NCI-H2227 (cell line): ENCODE measurements around the gene TEAD4.

Experiments used
- DNase-seq: peaks from one replicate; lab custom pipeline; 2025; ENCODE audit not compliant: unreplicated experiment; lab: John Stamatoyannopoulos, UW

TEAD4 gene

DNA sequence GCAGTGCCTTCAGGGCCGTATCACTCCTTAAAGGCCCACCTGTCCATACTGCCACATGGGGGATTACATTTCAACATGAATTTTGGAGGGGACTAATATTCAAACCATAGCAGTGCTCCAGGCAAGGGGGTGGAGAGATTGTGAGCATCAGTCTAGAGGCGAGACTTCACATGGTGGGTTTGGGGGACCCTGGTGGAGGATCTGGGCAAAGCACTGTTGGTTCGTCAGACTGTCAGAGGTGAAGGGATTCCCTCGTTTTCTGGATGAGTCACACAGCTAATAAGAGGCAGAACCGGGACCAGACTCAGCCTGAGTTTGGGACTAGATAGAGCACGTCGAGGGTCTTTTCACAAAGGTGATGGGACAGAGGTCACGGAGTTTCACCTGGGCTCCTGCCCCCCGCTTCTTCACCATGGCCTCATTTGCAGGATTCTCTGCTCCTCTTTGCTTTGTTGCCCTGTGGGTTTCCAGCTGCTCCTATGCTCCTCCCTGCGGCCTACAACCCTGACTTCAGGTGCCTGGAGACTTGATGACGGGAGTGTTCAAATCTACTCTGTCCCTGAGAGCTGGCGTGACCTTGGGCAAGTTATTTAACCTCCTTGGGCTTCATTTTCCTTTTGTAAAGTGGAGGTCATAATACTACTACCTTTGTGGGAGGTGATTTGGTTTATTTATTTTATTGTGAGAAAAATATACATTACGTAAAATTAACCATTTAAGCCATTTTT, 41.5 kb downstream of the TEAD4 start:
- no peak for DNase-seq

DNA sequence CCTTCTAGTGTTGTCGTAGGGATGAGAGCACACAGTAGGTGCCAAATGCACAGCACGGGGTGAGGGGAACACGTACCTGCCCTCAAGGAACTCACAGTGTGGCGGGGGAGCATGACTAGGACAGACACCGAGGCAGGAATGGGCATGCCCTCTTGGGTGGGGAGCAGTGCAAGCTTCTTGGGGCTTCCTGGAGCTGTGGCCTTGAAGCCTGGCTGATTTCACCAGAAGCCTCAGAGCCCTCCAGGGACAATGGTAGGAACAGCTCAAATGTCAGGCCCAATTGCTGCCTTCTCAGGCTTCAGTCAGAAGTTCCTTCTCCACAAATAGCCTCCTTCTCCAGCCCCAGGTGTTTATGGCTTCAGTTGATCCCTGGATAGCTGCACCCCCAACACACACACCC, 43.4 kb downstream of the TEAD4 start:
- no peak for DNase-seq

- no peak for DNase-seq
These were observed 44.3 kb downstream of the TEAD4 start for GRCh38 chr12:3003357-3003992.

DNA sequence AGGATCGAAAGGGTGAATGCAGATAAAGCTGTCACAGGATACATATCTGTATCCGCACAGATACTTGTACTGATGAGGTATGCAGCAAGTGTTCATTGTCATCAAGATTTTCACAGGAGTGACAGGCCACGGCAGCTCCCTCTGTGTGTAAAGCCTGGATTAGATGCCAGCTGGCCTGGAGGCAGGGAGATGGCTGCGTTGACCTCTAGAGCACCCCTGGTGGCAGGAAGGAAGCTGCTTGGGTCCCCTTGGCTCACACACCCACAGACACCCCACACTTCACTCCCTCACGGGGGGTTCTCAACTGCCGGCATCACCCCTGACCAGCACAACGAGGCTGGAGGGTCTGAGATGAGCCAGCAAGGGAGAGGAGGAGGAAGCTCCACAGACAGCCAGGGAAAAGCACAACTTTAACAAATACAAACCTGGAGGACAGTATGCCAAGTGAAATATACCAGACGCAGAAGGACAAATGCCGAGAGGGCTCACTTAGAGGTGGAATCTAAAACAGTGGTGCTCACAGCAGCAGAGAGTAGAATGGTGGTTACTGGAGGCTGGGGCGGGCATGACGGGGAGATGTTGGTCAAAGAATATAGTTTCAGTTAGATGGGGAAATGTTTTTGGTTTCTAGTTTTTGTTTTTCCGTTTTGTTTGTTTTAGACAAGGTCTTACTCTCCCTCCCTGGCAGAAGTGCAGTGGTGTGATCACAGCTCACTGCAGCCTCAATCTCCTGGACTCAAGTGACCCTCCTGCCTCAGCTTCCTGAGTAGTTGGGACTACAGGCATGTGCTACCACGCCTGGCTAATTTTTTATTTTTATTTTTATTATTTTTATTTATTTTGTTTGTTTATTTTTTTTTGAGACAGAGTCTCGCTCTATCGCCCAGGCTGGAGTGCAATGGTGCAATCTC, 45.7 kb downstream of the TEAD4 start:
- no peak for DNase-seq

- DNase-seq = no peak
These were observed 46.5 kb downstream of the TEAD4 start for GRCh38 chr12:3005736-3006135.

DNA sequence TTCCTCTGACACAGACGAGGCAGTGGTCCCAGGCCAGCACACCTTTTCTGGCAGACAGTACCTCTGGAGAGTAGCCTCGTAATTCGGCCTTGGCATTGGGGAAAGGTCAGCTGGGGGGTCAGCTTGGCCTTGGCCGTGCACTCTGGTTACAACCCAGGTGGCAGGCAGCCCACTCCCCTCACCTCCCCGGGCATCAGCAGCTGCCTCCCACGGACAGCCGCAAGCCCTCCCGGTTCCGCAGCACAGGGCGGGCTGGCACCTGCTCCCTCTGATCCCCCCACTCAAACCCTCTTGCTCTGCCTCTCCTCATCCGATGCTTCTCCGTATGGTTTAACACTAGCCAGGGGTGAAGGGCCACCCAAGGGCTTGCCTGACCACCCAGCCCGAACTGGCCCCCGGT, 50.6 kb downstream of the TEAD4 start:
- no peak for DNase-seq

- no peak for DNase-seq
These were observed 51.2 kb downstream of the TEAD4 start for GRCh38 chr12:3010214-3010930.

GRCh38 chr12:3012786-3013185, 53.6 kb downstream of the TEAD4 start:
- DNase-seq = no peak

- no peak for DNase-seq
These were observed 55.4 kb downstream of the TEAD4 start for GRCh38 chr12:3014641-3015040.

DNA sequence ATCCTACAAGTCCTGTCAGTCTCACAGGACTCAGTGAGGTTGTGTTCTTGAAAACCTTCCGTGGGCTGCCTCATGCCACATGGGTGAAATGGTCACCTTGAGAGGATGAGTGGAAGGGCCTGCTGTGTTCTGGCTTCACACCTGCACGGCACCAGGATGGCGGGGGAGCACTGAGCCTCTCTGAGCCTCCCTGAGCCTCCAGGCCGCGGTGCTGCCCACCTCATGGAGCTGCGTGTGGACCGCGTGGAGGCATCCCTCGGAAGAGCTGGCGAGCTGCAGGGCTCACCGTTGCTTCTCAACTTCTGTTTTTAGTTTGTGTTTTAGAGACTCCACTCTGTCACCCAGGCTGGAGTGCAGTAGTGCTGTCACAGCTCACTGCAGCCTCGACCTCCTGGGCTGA, 56.2 kb downstream of the TEAD4 start:
- no peak for DNase-seq

DNA sequence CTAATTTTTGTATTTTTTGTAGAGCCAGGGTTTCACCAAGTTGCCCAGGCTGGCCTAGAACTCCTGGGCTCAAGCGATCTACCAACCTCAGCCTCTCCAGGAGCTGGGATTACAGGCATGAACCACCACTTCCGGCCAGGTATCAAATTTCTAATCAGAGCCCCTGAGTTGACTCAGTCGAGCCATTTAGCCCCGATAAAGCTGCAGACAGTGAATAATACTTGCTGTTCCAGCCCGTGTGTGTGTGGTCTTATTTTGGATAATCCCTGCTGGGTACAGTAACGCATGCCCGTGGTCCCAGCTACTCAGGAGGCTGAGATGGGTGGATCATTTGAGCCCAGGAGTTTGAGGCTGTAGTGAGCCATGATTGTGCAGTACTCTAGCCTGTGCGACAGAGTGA, 57.0 kb downstream of the TEAD4 start:
- no peak for DNase-seq

DNA sequence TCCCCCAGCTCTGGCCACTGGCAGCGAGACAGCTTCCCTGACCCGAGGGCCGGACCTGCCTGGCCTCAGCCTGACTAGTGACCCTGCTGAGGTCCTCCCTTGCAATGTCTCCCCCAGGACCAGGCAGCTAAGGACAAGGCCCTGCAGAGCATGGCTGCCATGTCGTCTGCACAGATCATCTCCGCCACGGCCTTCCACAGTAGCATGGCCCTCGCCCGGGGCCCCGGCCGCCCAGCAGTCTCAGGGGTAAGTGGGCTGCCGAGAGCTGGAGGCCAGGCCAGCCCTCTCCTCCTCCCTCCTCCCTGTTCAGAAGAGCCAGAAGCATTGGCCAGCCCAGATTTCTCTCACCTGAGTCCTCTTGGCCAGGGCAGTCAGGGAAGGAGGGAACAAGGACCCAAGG, 58.1 kb downstream of the TEAD4 start:
- no peak for DNase-seq

GRCh38 chr12:3018284-3019004, 59.2 kb downstream of the TEAD4 start:
- DNase-seq = no peak

GRCh38 chr12:3019005-3019680, 59.9 kb downstream of the TEAD4 start:
- no peak for DNase-seq

DNA sequence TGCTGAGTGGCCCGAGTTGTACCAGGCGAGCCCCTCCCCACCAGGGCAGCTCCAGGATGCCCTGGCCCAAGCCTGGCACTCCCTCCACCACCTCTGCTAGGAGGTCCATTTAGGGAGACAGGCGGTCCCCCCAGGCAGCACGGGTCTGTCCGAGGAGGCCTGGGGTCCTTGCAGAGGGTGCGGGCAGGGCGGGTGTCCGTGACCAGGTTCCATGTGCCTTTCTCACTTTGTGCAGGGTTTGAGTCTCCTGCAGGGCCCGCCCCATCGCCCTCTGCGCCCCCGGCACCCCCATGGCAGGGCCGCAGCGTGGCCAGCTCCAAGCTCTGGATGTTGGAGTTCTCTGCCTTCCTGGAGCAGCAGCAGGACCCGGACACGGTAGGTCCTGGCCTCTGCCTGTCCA, 61.2 kb downstream of the TEAD4 start:
- DNase-seq = no peak

- DNase-seq = no peak
These were observed 61.7 kb downstream of the TEAD4 start for GRCh38 chr12:3020850-3021435.

- no peak for DNase-seq
These were observed 63.2 kb downstream of the TEAD4 start for GRCh38 chr12:3022411-3022810.

DNA sequence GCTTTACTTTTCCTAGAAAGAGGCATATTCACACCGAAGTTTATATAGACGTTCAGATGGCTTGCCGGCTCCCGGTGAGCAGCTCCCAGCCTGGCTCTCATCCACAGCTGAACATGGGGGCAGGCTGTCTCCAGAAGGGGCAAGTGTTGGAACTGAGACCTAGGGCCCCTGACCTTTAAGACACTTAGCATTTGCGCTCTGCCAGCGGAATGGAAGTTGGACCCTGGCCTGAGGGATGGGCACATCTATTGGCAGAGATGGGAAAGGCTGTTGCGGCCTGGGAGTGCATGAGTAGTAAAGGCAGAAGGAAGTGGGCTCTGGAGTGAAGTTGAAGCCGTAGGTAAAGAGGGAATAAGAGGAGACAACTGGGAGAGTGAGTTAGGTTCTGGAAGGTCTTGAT, 63.8 kb downstream of the TEAD4 start:
- no peak for DNase-seq

DNA sequence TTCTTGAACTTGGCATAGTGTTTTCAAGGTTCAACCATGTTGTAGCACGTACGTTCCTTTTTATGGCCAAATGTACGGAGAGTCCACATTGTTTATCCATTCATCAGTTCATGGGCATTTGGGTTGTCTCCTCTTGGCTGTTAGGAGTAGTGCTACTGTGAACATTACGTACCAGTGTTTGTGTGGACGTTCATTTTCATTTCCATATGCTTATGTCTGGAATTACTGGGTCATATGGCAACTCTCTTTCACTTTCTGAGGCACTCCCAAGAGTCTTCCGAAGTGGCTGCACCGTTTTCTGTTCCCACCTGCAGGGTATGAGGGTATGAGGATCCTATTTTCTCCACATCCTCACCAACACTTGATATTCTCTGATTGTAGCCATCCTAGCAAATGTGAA, 68.9 kb downstream of the TEAD4 start:
- no peak for DNase-seq
